WTC11 (cell line): ENCODE results near the gene PARD3B. TPM values are rescaled to one million over a fixed set of nuclear protein-coding genes. Genes with fewer than 3 reads are reported as not detected.

Experiments used
- ATAC-seq: fragments of 200-7000 bp; cut with Tn5 transposase; 2 replicates; pipeline ENCODE4 v1.10.0; 2021; ENCODE audit warnings: mild to moderate bottlenecking, moderate library complexity
- CTCF ChIA-PET: fragments of 300-600 bp; sonication (Branson Sonifier 250); formaldehyde crosslinking; loops from one replicate; lab custom pipeline; 2021; ENCODE audit warnings: antibody characterized with exemption; lab: Charles Lee
- POLR2A ChIA-PET: fragments of 350-600 bp; sonication (Branson Sonifier 250); formaldehyde crosslinking; loops from one replicate; lab custom pipeline; 2021; ENCODE audit warnings: antibody characterized with exemption; lab: Charles Lee
- DNase-seq: peaks from one replicate; pipeline ENCODE4 v3.0.0; 2021; ENCODE audit warnings: low spot score
- H3K27ac Mint-ChIP-seq: 2 replicates; pipeline ENCODE4 v1.8.0; 2021; ENCODE audit warnings: mixed read lengths
- H3K27me3 Mint-ChIP-seq: 2 replicates; pipeline ENCODE4 v1.8.0; 2021; ENCODE audit warnings: low read depth, mild to moderate bottlenecking, moderate library complexity, mixed read lengths
- H3K36me3 Mint-ChIP-seq: 2 replicates; pipeline ENCODE4 v1.8.0; 2021; ENCODE audit warnings: mixed read lengths
- H3K4me1 Mint-ChIP-seq: 2 replicates; pipeline ENCODE4 v1.8.0; 2022; ENCODE audit warnings: mixed read lengths
- H3K4me3 Mint-ChIP-seq: 2 replicates; pipeline ENCODE4 v1.8.0; 2021; ENCODE audit warnings: mild to moderate bottlenecking, moderate library complexity, mixed read lengths
- H3K9me3 Mint-ChIP-seq: 2 replicates; pipeline ENCODE4 v1.8.0; 2021; ENCODE audit warnings: mixed read lengths
- AR ChIP-seq: fragments of 250-450 bp; sonication (Bioruptor Pico); IDR thresholded peaks from 2 replicates; pipeline ENCODE4 v1.9.0; 2021; ENCODE audit warnings: mild to moderate bottlenecking
- ATF1 ChIP-seq: sonication (generic); formaldehyde crosslinking; IDR thresholded peaks from 2 replicates; pipeline ENCODE4 v1.8.1; 2023; ENCODE audit warnings: mild to moderate bottlenecking, moderate library complexity, missing genetic modification reagents
- CTCF ChIP-seq: fragments of 200-600 bp; IDR thresholded peaks from 2 replicates; pipeline ENCODE4 v1.8.0; 2022; ENCODE audit warnings: antibody characterized with exemption
- ESRRA ChIP-seq: sonication (generic); formaldehyde crosslinking; IDR thresholded peaks from 2 replicates; pipeline ENCODE4 v1.8.1; 2022; ENCODE audit warnings: mild to moderate bottlenecking, missing genetic modification reagents, borderline replicate concordance
- FOXP4 ChIP-seq: sonication (generic); formaldehyde crosslinking; IDR thresholded peaks from 2 replicates; pipeline ENCODE4 v1.8.0; 2022; ENCODE audit warnings: mild to moderate bottlenecking, missing genetic modification reagents
- GABPB1 ChIP-seq: sonication (generic); formaldehyde crosslinking; IDR thresholded peaks from 2 replicates; pipeline ENCODE4 v1.8.1; 2023; ENCODE audit warnings: mild to moderate bottlenecking, missing genetic modification reagents
- HMGA2 ChIP-seq: fragments of 250-450 bp; sonication (Bioruptor Pico); IDR thresholded peaks from 2 replicates; pipeline ENCODE4 v1.4.0; 2021; ENCODE audit warnings: mild to moderate bottlenecking, moderate library complexity
- IRF2 ChIP-seq: sonication (generic); formaldehyde crosslinking; IDR thresholded peaks from 2 replicates; pipeline ENCODE4 v1.8.0; 2022; ENCODE audit warnings: low read depth, missing genetic modification reagents, borderline replicate concordance
- JUN ChIP-seq: sonication (generic); formaldehyde crosslinking; IDR thresholded peaks from 2 replicates; pipeline ENCODE4 v1.8.0; 2023; ENCODE audit warnings: mild to moderate bottlenecking, missing genetic modification reagents
- MAX ChIP-seq: sonication (generic); formaldehyde crosslinking; IDR thresholded peaks from 2 replicates; pipeline ENCODE4 v1.8.0; 2022; ENCODE audit warnings: mild to moderate bottlenecking, missing genetic modification reagents
- MYBL2 ChIP-seq: sonication (generic); formaldehyde crosslinking; IDR thresholded peaks from 2 replicates; pipeline ENCODE4 v1.8.1; 2023; ENCODE audit warnings: mild to moderate bottlenecking, moderate library complexity, missing genetic modification reagents
- NR2C2 ChIP-seq: sonication (generic); formaldehyde crosslinking; IDR thresholded peaks from 2 replicates; pipeline ENCODE4 v1.8.0; 2022; ENCODE audit warnings: mild to moderate bottlenecking, missing genetic modification reagents
- RELA ChIP-seq: sonication (generic); formaldehyde crosslinking; IDR thresholded peaks from 2 replicates; pipeline ENCODE4 v1.8.1; 2022; ENCODE audit warnings: missing genetic modification reagents, mild to moderate bottlenecking, borderline replicate concordance
- SMAD3 ChIP-seq: sonication (generic); formaldehyde crosslinking; IDR thresholded peaks from 2 replicates; pipeline ENCODE4 v1.8.0; 2022; ENCODE audit warnings: missing genetic modification reagents, mild to moderate bottlenecking, borderline replicate concordance
- SP1 ChIP-seq: sonication (generic); formaldehyde crosslinking; conservative IDR thresholded peaks from 2 replicates; pipeline ENCODE4 v1.8.1; 2022; ENCODE audit warnings: missing genetic modification reagents
- TEAD1 ChIP-seq: sonication (generic); formaldehyde crosslinking; IDR thresholded peaks from 2 replicates; pipeline ENCODE4 v1.8.0; 2022; ENCODE audit warnings: mild to moderate bottlenecking, missing genetic modification reagents
- TEAD4 ChIP-seq: sonication (generic); formaldehyde crosslinking; IDR thresholded peaks from 2 replicates; pipeline ENCODE4 v1.8.0; 2022; ENCODE audit warnings: mild to moderate bottlenecking, missing genetic modification reagents
- TP53 ChIP-seq: sonication (generic); formaldehyde crosslinking; IDR thresholded peaks from 2 replicates; pipeline ENCODE4 v1.8.1; 2023; ENCODE audit warnings: mild to moderate bottlenecking, missing genetic modification reagents
- ZNF121 ChIP-seq: sonication (generic); formaldehyde crosslinking; IDR thresholded peaks from 2 replicates; pipeline ENCODE4 v1.8.0; 2023; ENCODE audit warnings: missing genetic modification reagents
- ZNF512 ChIP-seq: sonication (generic); formaldehyde crosslinking; IDR thresholded peaks from 2 replicates; pipeline ENCODE4 v1.8.1; 2022; ENCODE audit warnings: missing genetic modification reagents, borderline replicate concordance
- ZNF671 ChIP-seq: fragments of 250-450 bp; sonication (Bioruptor Pico); IDR thresholded peaks from 2 replicates; pipeline ENCODE4 v1.8.0; 2021; ENCODE audit warnings: mild to moderate bottlenecking
- total RNA-seq: library from RNA; stranded (reverse); gene quantifications from 3 replicates; pipeline ENCODE4 v1.2.3, GENCODE V29; 2021

The PARD3B gene
- total RNA-seq, 1 experiment from 2014 or later = 5.6 TPM

- Mint-ChIP-seq H3K4me3 (no peak overlapping the region), H3K36me3 (no peaks in the 10 kb centered on the region), H3K9me3 (peaks cover 6% of the 10 kb centered on the region; the same call in 1 of the 2 replicates), H3K27me3 (no peaks in the 10 kb centered on the region), H3K27ac (no peak overlapping the region), H3K4me1 (no peaks in the 10 kb centered on the region)
- ChIA-PET CTCF (no interaction called here), POLR2A (no interaction called here)
- DNase-seq (no peak), ATAC-seq (no peak)
- no peak for TF ChIP-seq ZNF512 (CRISPR knock-in tag)
Measured at GRCh38 chr2:204645018-204645773, 99.9 kb downstream of the PARD3B start.

GRCh38 chr2:204647626-204648025, 102.4 kb downstream of the PARD3B start:
- TF ChIP-seq FOXP4 = no peak
- TF ChIP-seq HMGA2 (CRISPR knock-in tag) = no peak
- no peak for TF ChIP-seq NR2C2 (CRISPR knock-in tag)
- no peak for TF ChIP-seq TP53 (CRISPR knock-in tag)
- no peak for TF ChIP-seq SP1 (CRISPR knock-in tag)
- no peak for TF ChIP-seq MYBL2 (CRISPR knock-in tag)
- no peak for TF ChIP-seq TEAD4 (CRISPR knock-in tag)
- TF ChIP-seq RELA = no peak
- TF ChIP-seq ZNF671 (CRISPR knock-in tag) = no peak
- no peak for TF ChIP-seq ATF1 (CRISPR knock-in tag)
- peaks cover 23% of the 10 kb centered on the region for H3K36me3 Mint-ChIP-seq
- H3K9me3 Mint-ChIP-seq = peaks cover 30% of the 10 kb centered on the region
- no peak overlapping the region for H3K27ac Mint-ChIP-seq
- POLR2A ChIA-PET = no interaction called here
- H3K4me3 Mint-ChIP-seq = no peak overlapping the region
- ATAC-seq (no peak), DNase-seq (no peak)
- CTCF ChIA-PET = no interaction called here
- peaks cover under 1% of the 10 kb centered on the region; the same call in 1 of the 2 replicates for H3K4me1 Mint-ChIP-seq
- H3K27me3 Mint-ChIP-seq = peaks cover 3% of the 10 kb centered on the region; the same call in 1 of the 2 replicates

- no peak overlapping the region for H3K4me3 Mint-ChIP-seq
- ChIA-PET POLR2A (no interaction called here), CTCF (no interaction called here)
Measured at GRCh38 chr2:204650611-204651010, 105.3 kb downstream of the PARD3B start.

GRCh38 chr2:204652063-204652462, 106.8 kb downstream of the PARD3B start:
- peaks cover 34% of the 10 kb centered on the region for H3K9me3 Mint-ChIP-seq
- no peak overlapping the region for H3K4me3 Mint-ChIP-seq
- CTCF ChIA-PET = no interaction called here
- ATAC-seq = no peak
- peaks cover 23% of the 10 kb centered on the region for H3K36me3 Mint-ChIP-seq
- H3K27ac Mint-ChIP-seq = no peak overlapping the region
- peaks cover 3% of the 10 kb centered on the region; the same call in 1 of the 2 replicates for H3K27me3 Mint-ChIP-seq
- H3K4me1 Mint-ChIP-seq = peaks cover 5% of the 10 kb centered on the region
- POLR2A ChIA-PET = interaction anchor here (0.6 kb wide), 1 partner anchor 413 kb away, joined by 3 read pairs; no protein-coding TSS in a partner anchor
- no peak for DNase-seq
- no peak for TF ChIP-seq IRF2
- TF ChIP-seq MAX (CRISPR knock-in tag) = no peak
- no peak for TF ChIP-seq SMAD3 (CRISPR knock-in tag)
- no peak for TF ChIP-seq AR
- no peak for TF ChIP-seq NR2C2 (CRISPR knock-in tag)
- no peak for TF ChIP-seq ESRRA (CRISPR knock-in tag)
- no peak for TF ChIP-seq HMGA2 (CRISPR knock-in tag)
- no peak for TF ChIP-seq GABPB1
- TF ChIP-seq TEAD1 = no peak
- no peak for TF ChIP-seq CTCF
- TF ChIP-seq TP53 (CRISPR knock-in tag) = no peak
- no peak for TF ChIP-seq TEAD4 (CRISPR knock-in tag)
- TF ChIP-seq JUN (CRISPR knock-in tag) = no peak
- TF ChIP-seq ZNF121 = no peak

More at GRCh38 chr2:204650611-204651010, 105.3 kb downstream of the PARD3B start:
- Mint-ChIP-seq H3K9me3 (peaks cover 34% of the 10 kb centered on the region), H3K27ac (no peak overlapping the region), H3K36me3 (peaks cover 23% of the 10 kb centered on the region), H3K4me1 (peaks cover 5% of the 10 kb centered on the region), H3K27me3 (peaks cover 3% of the 10 kb centered on the region; the same call in 1 of the 2 replicates)
- DNase-seq (no peak), ATAC-seq (no peak)
- TF ChIP-seq HMGA2 (CRISPR knock-in tag) = no peak
